K562 (cell line): Measurements from ENCODE around the gene NPTXR. TPM values are rescaled to one million over a fixed set of nuclear protein-coding genes. Genes with fewer than 3 reads are reported as not detected.

Experiments used
- ATAC-seq: fragments of 200-7000 bp; cut with Tn5 transposase; 3 replicates; pipeline ENCODE4 v1.9.1; 2020; ENCODE audit warnings: moderate library complexity
- BruUV-seq: library from RNA; stranded (reverse); fragments of 400-500 nt; replicated peaks from 2 replicates; lab custom pipeline; 2021; lab: Mats Ljungman, UMichigan
- CTCF ChIA-PET: fragments of 300-600 bp; formaldehyde crosslinking; extraction: SDS; loops from one replicate; lab custom pipeline; 2021; ENCODE audit warnings: low intra/inter-chr PET ratio; lab: Yijun Ruan, JAX
- POLR2A ChIA-PET: fragments of 300-600, 350-650 bp; sonication (Branson Sonifier 250); formaldehyde crosslinking; extraction: SDS; loops from one replicate; lab custom pipeline; 2021; ENCODE audit warnings: antibody characterized with exemption, inconsistent platforms; lab: Yijun Ruan, JAX
- DNase-seq, 4 experiments: peaks; one replicate each; pipeline versions ENCODE4 v3.0.0 to v3.0.0-alpha.2; 2011 to 2018; ENCODE audit warnings: low spot score in 3 of 4, mixed read lengths in 3 of 4; ENCODE audit errors: extremely low read depth in 1 of 4
- FAIRE-seq: peaks from 2 replicates; lab custom pipeline; 2011; peaks lifted over from hg19 to GRCh38; lab: Jason Lieb, UNC
- H2AFZ ChIP-seq: 2 replicates; pipeline ENCODE4 v1.6.0; 2011; ENCODE audit warnings: low read depth, low read length, control low read depth, inconsistent platforms
- H3K27ac ChIP-seq: fragments of 200-600 bp; 3 replicates; pipeline ENCODE4 v1.8.0; 2011; ENCODE audit warnings: low read depth, mild to moderate bottlenecking, control low read depth, inconsistent platforms, low read length, moderate library complexity, mixed read lengths; ENCODE audit errors: extremely low read depth
- H3K27me3 ChIP-seq, 2 experiments: fragments of 300-600 bp in 1 of 2; 2 replicates in 1 of 2; 3 replicates in 1 of 2; pipeline versions ENCODE4 v1.6.0 to v1.8.0; 2011; ENCODE audit warnings: inconsistent platforms in 2 of 2, low read length in 2 of 2, mild to moderate bottlenecking in 1 of 2, mixed read lengths in 1 of 2, moderate library complexity in 1 of 2; ENCODE audit not compliant: control insufficient read depth in 2 of 2, insufficient read depth in 2 of 2
- H3K36me3 ChIP-seq: fragments of 300-600 bp; 3 replicates; pipeline ENCODE4 v1.8.0; 2011; ENCODE audit warnings: mild to moderate bottlenecking, low read length, inconsistent platforms; ENCODE audit not compliant: control insufficient read depth, insufficient read depth
- H3K4me1 ChIP-seq, 2 experiments: fragments of 200-600 bp in 1 of 2; replicated peaks in 1 of 2; 2 replicates in 1 of 2; 3 replicates in 1 of 2; pipeline versions ENCODE4 v1.5.1 to v1.8.0; 2011; ENCODE audit warnings: inconsistent platforms in 2 of 2, low read length in 2 of 2, mild to moderate bottlenecking in 1 of 2, mixed read lengths in 1 of 2, moderate library complexity in 1 of 2; ENCODE audit not compliant: control insufficient read depth in 2 of 2, insufficient read depth in 2 of 2
- H3K4me2 ChIP-seq: 2 replicates; pipeline ENCODE4 v1.6.1; 2011; ENCODE audit warnings: low read length, control low read depth, inconsistent platforms, mixed read lengths; ENCODE audit not compliant: insufficient read depth
- H3K4me3 ChIP-seq: fragments of 200-600 bp; sonication (generic), shearing (Covaris generic); 2 replicates; pipeline ENCODE4 v1.5.1; 2016; ENCODE audit warnings: control low read depth, inconsistent platforms
- H3K79me2 ChIP-seq: fragments of 200-600 bp; 3 replicates; pipeline ENCODE4 v1.8.0; 2011; ENCODE audit warnings: low read length, inconsistent platforms; ENCODE audit not compliant: control insufficient read depth, insufficient read depth
- H3K9ac ChIP-seq, 2 experiments: 2 replicates each; pipeline versions ENCODE4 v1.6.0 to v1.6.1; 2011; ENCODE audit warnings: low read depth in 2 of 2, low read length in 2 of 2, control low read depth in 1 of 2, inconsistent platforms in 1 of 2, mild to moderate bottlenecking in 1 of 2, mixed read lengths in 1 of 2; ENCODE audit not compliant: insufficient read depth in 1 of 2
- H3K9me1 ChIP-seq: one replicate; pipeline ENCODE4 v1.6.0; 2011; ENCODE audit warnings: inconsistent platforms, mild to moderate bottlenecking, low read length, moderate library complexity; ENCODE audit not compliant: control insufficient read depth, insufficient read depth
- H3K9me3 ChIP-seq: replicated peaks from 2 replicates; pipeline ENCODE4 v1.5.1; 2011; ENCODE audit warnings: low read depth, low read length, inconsistent platforms; ENCODE audit not compliant: control insufficient read depth, insufficient read depth
- H4K20me1 ChIP-seq: replicated peaks from 2 replicates; pipeline ENCODE4 v1.6.1; 2011; ENCODE audit warnings: low read length, inconsistent platforms, mixed read lengths; ENCODE audit not compliant: control insufficient read depth, insufficient read depth
- ADNP ChIP-seq: fragments of 200-800 bp; sonication (Bioruptor generic); IDR thresholded peaks from 2 replicates; pipeline ENCODE4 v1.6.1; 2016; ENCODE audit warnings: missing genetic modification characterization, missing compliant biosample characterization
- CREBBP ChIP-seq: IDR thresholded peaks from one replicate; pipeline ENCODE4 v1.6.1; 2012; ENCODE audit warnings: low read depth, mild to moderate bottlenecking, control low read depth, inconsistent platforms, low read length
- CTBP1 ChIP-seq: fragments of 450-650 bp; IDR thresholded peaks from 2 replicates; pipeline ENCODE4 v1.6.1; 2016; ENCODE audit warnings: borderline replicate concordance
- DACH1 ChIP-seq: fragments of 450-650 bp; IDR thresholded peaks from 2 replicates; pipeline ENCODE4 v1.6.1; 2018; ENCODE audit not compliant: partially characterized antibody
- FOXK2 ChIP-seq, 2 experiments: fragments of 450-650 bp; IDR thresholded peaks in 1 of 2; conservative IDR thresholded peaks in 1 of 2; 2 replicates each; pipeline ENCODE4 v1.6.1; 2016; ENCODE audit warnings: low read depth in 2 of 2, mild to moderate bottlenecking in 1 of 2
- HDAC3 ChIP-seq: fragments of 450-650 bp; IDR thresholded peaks from 2 replicates; pipeline ENCODE4 v1.6.1; 2018; ENCODE audit warnings: borderline replicate concordance, mild to moderate bottlenecking, moderate library complexity; ENCODE audit not compliant: partially characterized antibody
- KDM1A ChIP-seq, 2 experiments: fragments of 450-650 bp; IDR thresholded peaks; 2 replicates each; pipeline ENCODE4 v1.6.1; 2016; ENCODE audit warnings: mild to moderate bottlenecking in 2 of 2
- MCM7 ChIP-seq, 2 experiments: fragments of 450-650 bp; IDR thresholded peaks; 2 replicates each; pipeline ENCODE4 v1.6.1; 2016 to 2018
- NCOA2 ChIP-seq, 2 experiments: fragments of 450-650 bp; IDR thresholded peaks; 2 replicates each; pipeline ENCODE4 v1.6.1; 2018; ENCODE audit warnings: mild to moderate bottlenecking in 2 of 2, moderate library complexity in 1 of 2; ENCODE audit not compliant: partially characterized antibody in 2 of 2
- STAT5B ChIP-seq: fragments of 250-450 bp; sonication (Bioruptor Pico); IDR thresholded peaks from 2 replicates; pipeline ENCODE4 v1.8.0; 2021; ENCODE audit warnings: mild to moderate bottlenecking, inconsistent platforms
- TAL1 ChIP-seq: fragments of 450-650 bp; IDR thresholded peaks from 2 replicates; pipeline ENCODE4 v1.6.1; 2016; ENCODE audit warnings: mild to moderate bottlenecking
- TARDBP ChIP-seq: fragments of 450-650 bp; IDR thresholded peaks from 2 replicates; pipeline ENCODE4 v1.6.1; 2016
- XRCC3 ChIP-seq: fragments of 450-650 bp; IDR thresholded peaks from 2 replicates; pipeline ENCODE4 v1.6.1; 2017; ENCODE audit warnings: mild to moderate bottlenecking, moderate library complexity
- ZC3H8 ChIP-seq: fragments of 450-650 bp; IDR thresholded peaks from 2 replicates; pipeline ENCODE4 v1.6.1; 2017
- ZKSCAN1 ChIP-seq: fragments of 150-350 bp; IDR thresholded peaks from 2 replicates; pipeline ENCODE4 v1.6.1; 2016; ENCODE audit warnings: low read depth, low read length
- ZKSCAN3 ChIP-seq: fragments of 250-450 bp; sonication (Bioruptor Pico); IDR thresholded peaks from 2 replicates; pipeline ENCODE4 v1.4.0; 2020
- WGBS: fragments of 100-300 bp; shearing (Covaris generic); methylation state at CpG from one replicate; pipeline ENCODE4 v1.1.6; 2016; ENCODE audit warnings: low coverage, mixed read lengths; ENCODE audit not compliant: insufficient coverage; ENCODE audit errors: missing lambda C conversion rate; 5-methylcytosine and 5-hydroxymethylcytosine counted together
- in situ Hi-C: fragments of 300-500 bp; cut with MboI; formaldehyde crosslinking; loops from 4 replicates; pipeline ENCODE4 v1.15.0; 2018; ENCODE audit warnings: inconsistent platforms, mixed read lengths
- intact Hi-C: fragments of 100-400 bp; cut with micrococcal nuclease; formaldehyde crosslinking; loops from 2 replicates; pipeline ENCODE4 v1.14.2; 2022
- polyA plus RNA-seq, 8 experiments: library from polyadenylated mRNA; depleted of rRNA in 4 of 8; stranded (reverse) in 5 of 8; unstranded in 3 of 8; fragments of >200 nt; fragmentation: Nextera tagmentation in 2 of 8; fragmentation: Illumina TruSeq in 1 of 8; extraction: Ambion mirVana in 2 of 8; extraction: Trizol in 1 of 8; gene quantifications; 2 replicates each; pipeline versions ENCODE4 v1.2.1 to v1.2.3, GENCODE V29; 2011 to 2014; ENCODE audit warnings: inconsistent platforms in 1 of 8, missing spikeins in 1 of 8
- total RNA-seq, 7 experiments: library from RNA; depleted of rRNA in 6 of 7; stranded (reverse); fragments of >200 nt in 6 of 7; fragmentation: Illumina TruSeq in 2 of 7; extraction: Trizol in 2 of 7; gene quantifications; 2 replicates each; pipeline versions ENCODE4 v1.2.1 to v1.2.3, GENCODE V29; 2011 to 2021; ENCODE audit warnings: low replicate concordance in 1 of 7
- TF ChIP-seq, protein P1 (sequence below), 3 experiments: IDR thresholded peaks in 2 of 3; conservative IDR thresholded peaks in 1 of 3; 2 replicates each; pipeline ENCODE4 v1.5.1; 2011 to 2012; ENCODE audit warnings: low read length in 3 of 3, mild to moderate bottlenecking in 3 of 3, control low read depth in 2 of 3, improper control_type of control experiment in 1 of 3, inconsistent platforms in 1 of 3, low read depth in 1 of 3, mixed read lengths in 1 of 3, moderate library complexity in 1 of 3; ENCODE audit not compliant: insufficient read depth in 2 of 3
- TF ChIP-seq, protein P2 (sequence below): sonication (generic); formaldehyde crosslinking; IDR thresholded peaks from 2 replicates; pipeline ENCODE4 v1.8.0; 2022; ENCODE audit warnings: mild to moderate bottlenecking, missing genetic modification reagents
- TF ChIP-seq, protein P3 (sequence below): sonication (generic); formaldehyde crosslinking; IDR thresholded peaks from 2 replicates; pipeline ENCODE4 v1.8.0; 2022; ENCODE audit warnings: missing genetic modification reagents, mild to moderate bottlenecking, moderate library complexity, borderline replicate concordance

Gene NPTXR
- total and polyA plus RNA-seq, 9 of the 15 experiments (the other 6 are each of a cell fraction or from before 2014, with no cell fraction given) = 0.01 to 3.1 (median 1.1) TPM

DNA sequence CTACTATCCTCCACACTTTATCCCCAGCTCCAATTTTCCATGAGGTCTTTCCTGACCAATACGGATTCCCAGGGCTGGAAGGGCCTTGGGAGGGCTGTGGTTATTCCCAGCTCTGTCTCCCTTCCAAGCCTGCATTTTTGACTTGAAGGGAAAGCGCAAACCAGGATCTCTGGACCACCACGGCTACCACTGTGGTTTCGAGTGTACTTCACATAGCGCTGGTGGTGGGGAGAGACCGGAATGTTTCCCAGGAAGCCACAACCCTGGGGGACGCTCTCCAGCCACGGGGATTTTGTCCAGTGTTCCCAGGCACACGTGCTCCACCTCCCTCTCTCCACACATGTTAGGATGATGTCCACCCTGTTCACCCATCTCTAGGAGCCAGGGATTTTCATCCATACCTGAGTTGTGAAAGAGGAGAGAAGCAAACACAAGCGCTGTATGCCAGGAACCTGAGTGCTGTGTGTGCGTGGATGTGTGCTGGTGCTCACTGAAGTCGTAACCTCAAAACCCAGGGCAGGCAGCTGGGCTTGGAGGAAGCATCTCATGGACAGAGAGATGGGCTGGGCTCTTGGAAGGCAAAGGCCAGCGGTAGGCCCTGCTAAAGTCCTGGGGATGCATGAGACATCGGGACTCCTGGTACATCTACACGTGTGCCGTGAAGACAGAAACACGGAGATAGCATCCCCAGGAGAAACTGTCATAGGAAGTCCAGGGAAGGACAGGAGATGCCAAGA, 1.3 kb upstream of the NPTXR start:
- no peak overlapping the region for H3K9ac ChIP-seq
- FAIRE-seq = no peak
- WGBS = 86% methylated on average over 15 of the region's 17 CpGs

More for the DNA sequence above, 1.3 kb upstream of the NPTXR start:
- no peak overlapping the region; the same call in 2 of the 3 replicates for H3K27ac ChIP-seq
- ATAC-seq (no peak), DNase-seq (no peak)
- no peaks in the 10 kb centered on the region for H3K36me3 ChIP-seq
- CTCF ChIA-PET = no interaction called here
- no peak overlapping the region for H3K4me3 ChIP-seq
- TF ChIP-seq MCM7 (IDR thresholded peaks at IDR 0.05) = no peak
- TF ChIP-seq, protein P1, sequence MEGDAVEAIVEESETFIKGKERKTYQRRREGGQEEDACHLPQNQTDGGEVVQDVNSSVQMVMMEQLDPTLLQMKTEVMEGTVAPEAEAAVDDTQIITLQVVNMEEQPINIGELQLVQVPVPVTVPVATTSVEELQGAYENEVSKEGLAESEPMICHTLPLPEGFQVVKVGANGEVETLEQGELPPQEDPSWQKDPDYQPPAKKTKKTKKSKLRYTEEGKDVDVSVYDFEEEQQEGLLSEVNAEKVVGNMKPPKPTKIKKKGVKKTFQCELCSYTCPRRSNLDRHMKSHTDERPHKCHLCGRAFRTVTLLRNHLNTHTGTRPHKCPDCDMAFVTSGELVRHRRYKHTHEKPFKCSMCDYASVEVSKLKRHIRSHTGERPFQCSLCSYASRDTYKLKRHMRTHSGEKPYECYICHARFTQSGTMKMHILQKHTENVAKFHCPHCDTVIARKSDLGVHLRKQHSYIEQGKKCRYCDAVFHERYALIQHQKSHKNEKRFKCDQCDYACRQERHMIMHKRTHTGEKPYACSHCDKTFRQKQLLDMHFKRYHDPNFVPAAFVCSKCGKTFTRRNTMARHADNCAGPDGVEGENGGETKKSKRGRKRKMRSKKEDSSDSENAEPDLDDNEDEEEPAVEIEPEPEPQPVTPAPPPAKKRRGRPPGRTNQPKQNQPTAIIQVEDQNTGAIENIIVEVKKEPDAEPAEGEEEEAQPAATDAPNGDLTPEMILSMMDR (IDR thresholded peaks at IDR 0.05 in 2 of 3, conservative IDR thresholded peaks at IDR 0.05 in 1 of 3; ENCODE audit: insufficient read depth in 2 of 3, low read depth in 1 of 3, low read length in 3 of 3) = no peak
- TF ChIP-seq, protein P2, sequence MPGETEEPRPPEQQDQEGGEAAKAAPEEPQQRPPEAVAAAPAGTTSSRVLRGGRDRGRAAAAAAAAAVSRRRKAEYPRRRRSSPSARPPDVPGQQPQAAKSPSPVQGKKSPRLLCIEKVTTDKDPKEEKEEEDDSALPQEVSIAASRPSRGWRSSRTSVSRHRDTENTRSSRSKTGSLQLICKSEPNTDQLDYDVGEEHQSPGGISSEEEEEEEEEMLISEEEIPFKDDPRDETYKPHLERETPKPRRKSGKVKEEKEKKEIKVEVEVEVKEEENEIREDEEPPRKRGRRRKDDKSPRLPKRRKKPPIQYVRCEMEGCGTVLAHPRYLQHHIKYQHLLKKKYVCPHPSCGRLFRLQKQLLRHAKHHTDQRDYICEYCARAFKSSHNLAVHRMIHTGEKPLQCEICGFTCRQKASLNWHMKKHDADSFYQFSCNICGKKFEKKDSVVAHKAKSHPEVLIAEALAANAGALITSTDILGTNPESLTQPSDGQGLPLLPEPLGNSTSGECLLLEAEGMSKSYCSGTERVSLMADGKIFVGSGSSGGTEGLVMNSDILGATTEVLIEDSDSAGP = no peak
- no peak for TF ChIP-seq KDM1A (IDR thresholded peaks at IDR 0.05)
- no peak for TF ChIP-seq ADNP (tag)
- TF ChIP-seq XRCC3 = no peak
- TF ChIP-seq, protein P3, sequence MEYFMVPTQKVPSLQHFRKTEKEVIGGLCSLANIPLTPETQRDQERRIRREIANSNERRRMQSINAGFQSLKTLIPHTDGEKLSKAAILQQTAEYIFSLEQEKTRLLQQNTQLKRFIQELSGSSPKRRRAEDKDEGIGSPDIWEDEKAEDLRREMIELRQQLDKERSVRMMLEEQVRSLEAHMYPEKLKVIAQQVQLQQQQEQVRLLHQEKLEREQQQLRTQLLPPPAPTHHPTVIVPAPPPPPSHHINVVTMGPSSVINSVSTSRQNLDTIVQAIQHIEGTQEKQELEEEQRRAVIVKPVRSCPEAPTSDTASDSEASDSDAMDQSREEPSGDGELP (CRISPR knock-in tag) = no peak
- TF ChIP-seq CTBP1 = no peak
- no peak for TF ChIP-seq ZC3H8
- no peak for TF ChIP-seq NCOA2 (IDR thresholded peaks at IDR 0.05; ENCODE audit: partially characterized antibody in 2 of 2)
- TF ChIP-seq DACH1 = no peak
- no peak for TF ChIP-seq HDAC3
- TF ChIP-seq FOXK2 (conservative IDR thresholded peaks at IDR 0.05 in 1 of 2, IDR thresholded peaks at IDR 0.05 in 1 of 2; ENCODE audit: low read depth in 2 of 2) = no peak
- no peak for TF ChIP-seq TARDBP
- TF ChIP-seq STAT5B (CRISPR knock-in tag) = no peak
- TF ChIP-seq CREBBP = no peak
- no peak for TF ChIP-seq ZKSCAN3 (CRISPR knock-in tag)
- no peak for TF ChIP-seq TAL1
- TF ChIP-seq ZKSCAN1 = no peak
- H3K9me3 ChIP-seq = no peaks in the 10 kb centered on the region
- H3K4me1 ChIP-seq = peaks cover 13 to 49% of the 10 kb centered on the region in 2 experiments; a peak in 4 of 5 replicates
- in situ Hi-C loops (no loop called here), intact Hi-C loops (no loop called here)
- H4K20me1 ChIP-seq = no peaks in the 10 kb centered on the region
- no TSS peak for BruUV-seq
- H3K79me2 ChIP-seq = no peaks in the 10 kb centered on the region
- H2AFZ ChIP-seq = no peak overlapping the region
- no peaks in the 10 kb centered on the region for H3K27me3 ChIP-seq
- H3K9me1 ChIP-seq = peaks cover 3% of the 10 kb centered on the region
- H3K4me2 ChIP-seq = no peak overlapping the region
- POLR2A ChIA-PET = no interaction called here
